PC-9 (cell line): ENCODE results near the gene SDR39U1. TPM values are rescaled to one million over a fixed set of nuclear protein-coding genes. Genes with fewer than 3 reads are reported as not detected.
A peak's percentile ranks its signal among the peaks of the same experiment; 100 is the strongest.

ENCODE experiments used
- BruUV-seq: library from RNA; stranded (reverse); fragments of 400-500 nt; replicated peaks from 2 replicates; lab custom pipeline; 2021; lab: Mats Ljungman, UMichigan
- CTCF ChIA-PET: fragments of 300-600 bp; sonication (Branson Sonifier 250); formaldehyde crosslinking; loops from one replicate; lab custom pipeline; 2022; ENCODE audit warnings: antibody characterized with exemption; lab: Charles Lee
- POLR2A ChIA-PET: fragments of 300-600 bp; sonication (Branson Sonifier 250); formaldehyde crosslinking; loops from one replicate; lab custom pipeline; 2022; ENCODE audit warnings: antibody characterized with exemption; ENCODE audit not compliant: unreplicated experiment; lab: Charles Lee
- DNase-seq, 2 experiments: peaks; one replicate each; pipeline versions ENCODE4 v3.0.0 to v3.0.0-alpha.2; 2015 to 2022; ENCODE audit warnings: mixed read lengths in 1 of 2
- H2AFZ ChIP-seq: fragments of 200-600 bp; sonication (generic); 2 replicates; pipeline ENCODE4 v1.8.1; 2017; ENCODE audit warnings: antibody characterized with exemption
- H3F3A ChIP-seq: fragments of 200-600 bp; sonication (generic); 2 replicates; pipeline ENCODE4 v1.8.1; 2017; ENCODE audit warnings: antibody characterized with exemption, mild to moderate bottlenecking, low read depth; ENCODE audit not compliant: insufficient read depth
- H3K27ac ChIP-seq: fragments of 200-600 bp; sonication (generic); 2 replicates; pipeline ENCODE4 v1.6.1; 2016; ENCODE audit warnings: mixed run types
- H3K27me3 ChIP-seq: fragments of 200-600 bp; sonication (generic); 2 replicates; pipeline ENCODE4 v1.6.1; 2016; ENCODE audit warnings: low read depth, mixed run types; ENCODE audit not compliant: insufficient read depth
- H3K36me3 ChIP-seq: fragments of 200-600 bp; sonication (generic); 2 replicates; pipeline ENCODE4 v1.6.1; 2016; ENCODE audit warnings: low read depth, mixed run types
- H3K4me1 ChIP-seq: fragments of 200-600 bp; sonication (generic); replicated peaks from 2 replicates; pipeline ENCODE4 v1.6.1; 2016; ENCODE audit warnings: mixed run types; ENCODE audit not compliant: insufficient read depth
- H3K4me2 ChIP-seq: fragments of 200-600 bp; sonication (generic); 2 replicates; pipeline ENCODE4 v1.6.1; 2017; ENCODE audit warnings: mixed run types
- H3K4me3 ChIP-seq: fragments of 200-600 bp; sonication (generic); 2 replicates; pipeline ENCODE4 v1.6.1; 2016; ENCODE audit warnings: mixed run types
- H3K79me2 ChIP-seq: fragments of 200-600 bp; sonication (generic); 2 replicates; pipeline ENCODE4 v1.6.1; 2017; ENCODE audit warnings: low read depth, mixed run types
- H3K9me2 ChIP-seq: fragments of 200-600 bp; sonication (generic); 2 replicates; pipeline ENCODE4 v1.8.1; 2017; ENCODE audit warnings: mild to moderate bottlenecking; ENCODE audit not compliant: insufficient read depth
- H3K9me3 ChIP-seq: fragments of 200-600 bp; sonication (generic); 2 replicates; pipeline ENCODE4 v1.8.1; 2016; ENCODE audit warnings: low read depth; ENCODE audit not compliant: insufficient read depth
- H4K20me1 ChIP-seq: fragments of 200-600 bp; sonication (generic); 2 replicates; pipeline ENCODE4 v1.8.1; 2017; ENCODE audit not compliant: insufficient read depth
- EZH2 ChIP-seq: fragments of 200-600 bp; sonication (generic); IDR thresholded peaks from 2 replicates; pipeline ENCODE4 v1.8.0; 2017; ENCODE audit warnings: antibody characterized with exemption, low read depth
- intact Hi-C: fragments of 100-400 bp; cut with micrococcal nuclease; formaldehyde crosslinking; loops from one replicate; pipeline ENCODE4 v1.10.0; 2022; ENCODE audit not compliant: unreplicated experiment
- total RNA-seq: library from RNA; stranded (reverse); gene quantifications from 2 replicates; pipeline ENCODE4 v1.2.3, GENCODE V29; 2021
- TF ChIP-seq, protein P1 (sequence below): fragments of 200-600 bp; sonication (generic); conservative IDR thresholded peaks from 2 replicates; pipeline ENCODE4 v1.6.1; 2017; ENCODE audit warnings: mixed run types, antibody characterized with exemption, mild to moderate bottlenecking, moderate library complexity

Gene SDR39U1
- total RNA-seq, 1 experiment from 2014 or later = 17.2 TPM

DNA sequence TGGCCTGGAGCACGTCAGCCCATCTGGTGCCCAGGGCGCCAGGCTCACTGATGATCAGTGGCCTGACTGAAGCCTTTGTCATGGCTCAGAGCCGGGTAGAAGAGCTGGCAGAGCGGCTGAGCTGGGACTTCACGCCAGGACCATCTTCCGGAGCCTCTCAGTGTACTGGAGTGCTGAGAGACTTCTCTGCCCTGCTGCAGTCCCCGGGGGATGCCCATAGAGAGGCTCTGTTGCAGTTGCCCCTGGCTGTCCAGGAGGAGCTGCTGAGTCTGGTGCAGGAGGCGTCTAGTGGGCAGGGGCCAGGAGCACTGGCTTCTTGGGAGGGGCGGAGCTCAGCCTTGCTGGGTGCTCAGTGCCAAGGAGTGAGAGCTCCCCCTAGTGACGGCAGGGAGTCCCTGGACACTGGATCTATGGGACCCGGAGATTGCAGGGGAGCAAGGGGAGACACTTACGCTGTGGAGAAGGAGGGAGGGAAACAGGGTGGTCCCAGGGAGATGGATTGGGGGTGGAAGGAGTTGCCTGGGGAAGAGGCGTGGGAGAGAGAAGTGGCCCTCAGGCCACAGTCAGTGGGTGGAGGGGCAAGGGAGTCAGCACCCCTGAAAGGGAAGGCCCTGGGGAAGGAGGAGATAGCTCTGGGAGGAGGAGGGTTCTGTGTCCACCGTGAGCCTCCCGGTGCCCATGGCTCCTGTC is 10.9 kb downstream of the SDR39U1 start:
- Histone ChIP-seq H3K27ac (no peak overlapping the region), H3K4me1 (peaks cover 9% of the 10 kb centered on the region), H3K4me3 (peak overlapping the region; percentile 64; the same call in 1 of the 2 replicates), H3K4me2 (peak overlapping the region; percentile 83), H2AFZ (no peak overlapping the region), H3K9me2 (no peaks in the 10 kb centered on the region), H3K27me3 (no peaks in the 10 kb centered on the region), H3K9me3 (no peaks in the 10 kb centered on the region), H3K79me2 (peaks cover 14% of the 10 kb centered on the region), H3F3A (peaks cover 14% of the 10 kb centered on the region; the same call in 1 of the 2 replicates), H4K20me1 (0 out of 2 replicates have a peak, but pooled peaks cover 4% of the 10 kb centered on the region), H3K36me3 (no peaks in the 10 kb centered on the region)
- POLR2A ChIA-PET = interaction anchor here (0.5 to 1.8 kb wide), 6 partner anchors 23 to 1111 kb away, joined by 3 to 8 read pairs (median 5); partner anchors contain the start of gene TINF2
- peak; percentile 75 to 85 for DNase-seq
- BruUV-seq = no TSS peak
- TF ChIP-seq, protein P1, sequence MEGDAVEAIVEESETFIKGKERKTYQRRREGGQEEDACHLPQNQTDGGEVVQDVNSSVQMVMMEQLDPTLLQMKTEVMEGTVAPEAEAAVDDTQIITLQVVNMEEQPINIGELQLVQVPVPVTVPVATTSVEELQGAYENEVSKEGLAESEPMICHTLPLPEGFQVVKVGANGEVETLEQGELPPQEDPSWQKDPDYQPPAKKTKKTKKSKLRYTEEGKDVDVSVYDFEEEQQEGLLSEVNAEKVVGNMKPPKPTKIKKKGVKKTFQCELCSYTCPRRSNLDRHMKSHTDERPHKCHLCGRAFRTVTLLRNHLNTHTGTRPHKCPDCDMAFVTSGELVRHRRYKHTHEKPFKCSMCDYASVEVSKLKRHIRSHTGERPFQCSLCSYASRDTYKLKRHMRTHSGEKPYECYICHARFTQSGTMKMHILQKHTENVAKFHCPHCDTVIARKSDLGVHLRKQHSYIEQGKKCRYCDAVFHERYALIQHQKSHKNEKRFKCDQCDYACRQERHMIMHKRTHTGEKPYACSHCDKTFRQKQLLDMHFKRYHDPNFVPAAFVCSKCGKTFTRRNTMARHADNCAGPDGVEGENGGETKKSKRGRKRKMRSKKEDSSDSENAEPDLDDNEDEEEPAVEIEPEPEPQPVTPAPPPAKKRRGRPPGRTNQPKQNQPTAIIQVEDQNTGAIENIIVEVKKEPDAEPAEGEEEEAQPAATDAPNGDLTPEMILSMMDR = peak; percentile 92
- no peak for TF ChIP-seq EZH2
- intact Hi-C loops = loop anchor here (1.0 to 5.0 kb wide), 4 partner anchors 39 to 189 kb away; partner anchors contain the start of gene TINF2
- CTCF ChIA-PET = interaction anchor here (0.5 to 1.5 kb wide), 8 partner anchors 13 to 338 kb away, joined by 3 to 26 read pairs (median 4); no protein-coding TSS in a partner anchor

DNA sequence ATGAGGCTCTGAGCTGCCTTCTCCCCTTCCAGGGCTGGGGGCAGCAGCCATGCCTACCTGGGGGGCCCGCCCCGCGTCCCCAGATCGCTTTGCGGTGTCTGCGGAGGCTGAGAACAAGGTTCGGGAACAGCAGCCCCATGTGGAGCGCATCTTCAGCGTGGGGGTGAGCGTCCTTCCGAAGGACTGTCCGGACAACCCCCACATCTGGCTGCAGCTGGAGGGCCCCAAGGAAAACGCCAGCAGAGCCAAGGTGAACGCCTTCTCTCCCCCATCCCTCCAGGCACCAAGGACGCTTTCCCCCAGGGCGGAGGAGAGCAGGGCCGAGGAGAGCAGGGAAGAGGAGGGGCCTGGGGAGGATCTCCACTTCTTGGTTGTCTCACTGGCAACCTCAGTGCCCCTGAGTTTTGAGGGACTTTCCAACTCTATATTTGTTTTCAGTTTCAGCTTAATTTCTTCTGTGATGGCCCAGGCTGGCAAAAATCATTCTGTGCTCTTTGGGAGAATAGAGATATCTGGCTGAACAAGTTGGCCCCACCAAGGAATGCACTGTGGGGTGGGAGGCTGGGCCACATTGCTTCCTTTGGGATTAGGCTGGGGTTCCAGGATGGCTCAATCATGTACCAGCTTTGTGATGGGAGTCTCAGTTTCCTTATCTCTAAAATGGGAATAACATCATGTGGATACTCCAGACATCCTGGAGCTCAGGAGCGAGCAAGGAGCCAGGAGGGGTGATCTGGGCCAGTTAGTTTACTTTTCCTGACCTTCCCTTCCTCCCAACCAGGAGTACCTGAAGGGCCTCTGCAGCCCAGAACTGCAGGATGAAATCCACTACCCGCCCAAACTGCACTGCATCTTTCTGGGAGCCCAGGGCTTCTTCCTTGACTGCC is 11.7 kb downstream of the SDR39U1 start:
- CTCF ChIA-PET = interaction anchor here (0.5 to 1.5 kb wide), 9 partner anchors 12 to 321 kb away, joined by 3 to 26 read pairs (median 5); partner anchors contain the start of gene NYNRIN
- DNase-seq = peak in 1 of 2 experiments; percentile 29

More for the DNA sequence above, 11.7 kb downstream of the SDR39U1 start:
- no peak overlapping the region for H2AFZ ChIP-seq
- H4K20me1 ChIP-seq = 0 out of 2 replicates have a peak, but pooled peaks cover 4% of the 10 kb centered on the region
- TF ChIP-seq EZH2 = no peak
- TF ChIP-seq, protein P1 = no peak
- intact Hi-C loops = loop anchor here (1.0 to 5.0 kb wide), 4 partner anchors 38 to 189 kb away; partner anchors contain the start of gene TINF2
- H3K4me2 ChIP-seq = peak overlapping the region; percentile 83
- TSS peak; percentile 42 for BruUV-seq
- no peak overlapping the region for H3K27ac ChIP-seq
- H3F3A ChIP-seq = peaks cover 16% of the 10 kb centered on the region; the same call in 1 of the 2 replicates
- no peaks in the 10 kb centered on the region for H3K9me2 ChIP-seq
- peak overlapping the region; percentile 64 for H3K4me3 ChIP-seq
- no peaks in the 10 kb centered on the region for H3K36me3 ChIP-seq
- peaks cover 14% of the 10 kb centered on the region for H3K79me2 ChIP-seq
- H3K9me3 ChIP-seq = no peaks in the 10 kb centered on the region
- POLR2A ChIA-PET = interaction anchor here (0.7 to 1.8 kb wide), 4 partner anchors 39 to 189 kb away, joined by 3 to 11 read pairs (median 7); partner anchors contain the start of gene TINF2
- peaks cover 17% of the 10 kb centered on the region for H3K4me1 ChIP-seq
- no peaks in the 10 kb centered on the region for H3K27me3 ChIP-seq
